Sigmoid colon (tissue), 3 donors: Measurements from ENCODE around the gene USP30.

Experiments
- CTCF ChIP-seq, 4 experiments: fragments of 450-650 bp in 3 of 4; fragments of 200-600 bp in 1 of 4; IDR thresholded peaks; one replicate each; pipeline ENCODE4 v1.5.1; 2016 to 2019; ENCODE audit warnings: antibody characterized with exemption in 4 of 4, mild to moderate bottlenecking in 3 of 4, moderate library complexity in 2 of 4
- POLR2A ChIP-seq, 2 donors: fragments of 450-650 bp; IDR thresholded peaks; one replicate each; pipeline ENCODE4 v1.6.1; 2016; ENCODE audit warnings: antibody characterized with exemption in 2 of 2, mild to moderate bottlenecking in 2 of 2, moderate library complexity in 2 of 2

- TF ChIP-seq CTCF (IDR thresholded peaks at IDR 0.05) (no peak), POLR2A (IDR thresholded peaks at IDR 0.05) (no peak)
These were observed 68.2 kb downstream of the USP30 start for GRCh38 chr12:109120557-109120956.
